ENCODE results near the gene ELK3. TPM values are rescaled to one million over a fixed set of nuclear protein-coding genes. Genes with fewer than 3 reads are reported as not detected.
A peak's percentile ranks its signal among the peaks of the same experiment; 100 is the strongest.
"Not testable (repeated sequence)": the region's sequence is repeated elsewhere in the genome, so short reads cannot be mapped to it uniquely, and the experiment has no call there.

Gene ELK3
- total RNA-seq, 1 experiment from 2014 or later: 9.4 TPM

- Histone ChIP-seq H2AFZ (ENCODE audit: low read length) (no peak overlapping the region), H4K8ac (replicated peaks; ENCODE audit: insufficient read length, low read depth, low read length) (no peak overlapping the region), H3K4me1 (ENCODE audit: insufficient read depth, low read length) (no peaks in the 10 kb centered on the region), H4K91ac (ENCODE audit: insufficient read length, low read depth, low read length) (no peak overlapping the region), H3K18ac (ENCODE audit: insufficient read length, low read depth, low read length) (no peak overlapping the region), H3K4me2 (ENCODE audit: insufficient read depth, insufficient read length, low read length) (no peak overlapping the region), H3K14ac (ENCODE audit: insufficient read depth, low read length) (no peak overlapping the region), H3K27ac (ENCODE audit: insufficient read length, low read depth, low read length) (no peak overlapping the region), H4K5ac (ENCODE audit: insufficient read length, low read depth, low read length) (no peak overlapping the region), H3K4ac (ENCODE audit: low read depth, low read length) (no peak overlapping the region), H2BK15ac (ENCODE audit: low read depth, low read length) (no peak overlapping the region), H2AK5ac (ENCODE audit: insufficient read length, low read length) (no peak overlapping the region), H2BK20ac (ENCODE audit: low read depth, low read length, poor library complexity, severe bottlenecking) (no peak overlapping the region), H3K23ac (ENCODE audit: insufficient read length, low read depth, low read length) (no peak overlapping the region), H3T11ph (ENCODE audit: low read length) (no peak overlapping the region), H3K56ac (ENCODE audit: insufficient read length, low read depth, low read length) (no peak overlapping the region), H2BK12ac (ENCODE audit: insufficient read length, low read depth, low read length) (no peak overlapping the region), H3K79me2 (ENCODE audit: insufficient read depth, low read length) (no peaks in the 10 kb centered on the region), H3K79me1 (ENCODE audit: insufficient read depth, low read depth, low read length, poor library complexity, severe bottlenecking) (no peaks in the 10 kb centered on the region), H3K23me2 (ENCODE audit: insufficient read length, low read depth, low read length, poor library complexity, severe bottlenecking) (peaks cover 2% of the 10 kb centered on the region), H3K9ac (ENCODE audit: extremely low read depth, insufficient read length, low read length) (no peak overlapping the region), H3K27me3 (ENCODE audit: insufficient read depth, low read length) (no peaks in the 10 kb centered on the region), H4K20me1 (ENCODE audit: control insufficient read depth, insufficient read depth, insufficient read length) (no peaks in the 10 kb centered on the region), H3K9me3 (ENCODE audit: control insufficient read depth, low read depth, low read length) (no peaks in the 10 kb centered on the region), H2BK120ac (ENCODE audit: low read depth, low read length, poor library complexity, severe bottlenecking) (no peak overlapping the region), H2BK5ac (ENCODE audit: insufficient read length, low read length) (no peak overlapping the region)
- no peak overlapping the region for H3K27ac Mint-ChIP-seq
- no CpG with 5 or more reads among the region's 2 CpGs for WGBS (ENCODE audit: extremely low coverage, insufficient read length, low lambda C conversion rate)
- peaks cover 4% of the 10 kb centered on the region in 3 experiments; a peak in 5 of 7 replicates for H3K36me3 Mint-ChIP-seq (ENCODE audit: insufficient read depth in 1 of 3, low read depth in 3 of 3)
- peaks cover 4 to 5% of the 10 kb centered on the region in 2 experiments; a peak in 3 of 4 replicates for H3K4me1 Mint-ChIP-seq
- peaks cover 0 to 7% of the 10 kb centered on the region in 2 experiments; a peak in 1 of 5 replicates for H3K9me3 Mint-ChIP-seq
- TF ChIP-seq CTCF (conservative IDR thresholded peaks at IDR 0.05): no peak
- no peaks in the 10 kb centered on the region for H3K27me3 Mint-ChIP-seq (ENCODE audit: low read depth)
- DNase-seq: no peak
- H3K4me3 Mint-ChIP-seq: no peak overlapping the region
Observed at GRCh38 chr12:96314723-96315122, 120.5 kb downstream of the ELK3 start.

DNA sequence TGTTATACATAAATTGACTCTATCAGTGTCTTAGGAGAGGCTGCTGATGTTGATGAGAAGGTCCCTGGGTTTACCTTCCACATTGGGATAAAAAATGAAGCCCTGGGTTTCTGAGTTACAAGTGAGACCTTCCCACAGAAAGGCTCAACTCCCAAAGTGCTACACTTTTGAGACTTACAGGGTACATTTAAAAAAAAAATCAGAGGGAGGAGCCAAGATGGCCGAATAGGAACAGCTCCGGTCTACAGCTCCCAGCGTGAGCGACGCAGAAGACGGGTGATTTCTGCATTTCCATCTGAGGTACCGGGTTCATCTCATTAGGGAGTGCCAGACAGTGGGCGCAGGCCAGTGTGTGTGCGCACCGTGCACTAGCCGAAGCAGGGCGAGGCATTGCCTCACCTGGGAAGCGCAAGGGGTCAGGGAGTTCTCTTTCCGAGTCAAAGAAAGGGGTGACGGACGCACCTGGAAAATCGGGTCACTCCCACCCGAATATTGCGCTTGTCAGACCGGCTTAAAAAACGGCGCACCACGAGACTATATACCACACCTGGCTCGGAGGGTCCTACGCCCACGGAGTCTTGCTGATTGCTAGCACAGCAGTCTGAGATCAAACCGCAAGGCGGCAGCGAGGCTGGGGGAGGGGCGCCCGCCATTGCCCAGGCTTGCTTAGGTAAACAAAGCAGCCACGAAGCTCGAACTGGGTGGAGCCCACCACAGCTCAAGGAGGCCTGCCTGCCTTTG, 121.7 kb downstream of the ELK3 start:
- not testable (repeated sequence) for H3K56ac ChIP-seq (ENCODE audit: insufficient read length, low read depth, low read length); H2AFZ ChIP-seq (ENCODE audit: low read length); H3T11ph ChIP-seq (ENCODE audit: low read length); H2BK5ac ChIP-seq (ENCODE audit: insufficient read length, low read length); H2AK5ac ChIP-seq (ENCODE audit: insufficient read length, low read length); H3K79me1 ChIP-seq (ENCODE audit: insufficient read depth, low read depth, low read length, poor library complexity, severe bottlenecking); H3K23me2 ChIP-seq (ENCODE audit: insufficient read length, low read depth, low read length, poor library complexity, severe bottlenecking); H3K27ac ChIP-seq (ENCODE audit: insufficient read length, low read depth, low read length); H3K27me3 ChIP-seq (ENCODE audit: insufficient read depth, low read length); H3K4me1 Mint-ChIP-seq; H3K23ac ChIP-seq (ENCODE audit: insufficient read length, low read depth, low read length); H2BK12ac ChIP-seq (ENCODE audit: insufficient read length, low read depth, low read length); H3K27me3 Mint-ChIP-seq (ENCODE audit: low read depth); H3K14ac ChIP-seq (ENCODE audit: insufficient read depth, low read length); H3K79me2 ChIP-seq (ENCODE audit: insufficient read depth, low read length); H4K91ac ChIP-seq (ENCODE audit: insufficient read length, low read depth, low read length); H3K9me3 Mint-ChIP-seq; H4K20me1 ChIP-seq (ENCODE audit: control insufficient read depth, insufficient read depth, insufficient read length); H2BK15ac ChIP-seq (ENCODE audit: low read depth, low read length); H2BK120ac ChIP-seq (ENCODE audit: low read depth, low read length, poor library complexity, severe bottlenecking); H3K4me1 ChIP-seq (ENCODE audit: insufficient read depth, low read length); H2BK20ac ChIP-seq (ENCODE audit: low read depth, low read length, poor library complexity, severe bottlenecking); H3K36me3 Mint-ChIP-seq (ENCODE audit: insufficient read depth in 1 of 3, low read depth in 3 of 3); H4K8ac ChIP-seq (replicated peaks; ENCODE audit: insufficient read length, low read depth, low read length); DNase-seq; H4K5ac ChIP-seq (ENCODE audit: insufficient read length, low read depth, low read length); H3K9me3 ChIP-seq (ENCODE audit: control insufficient read depth, low read depth, low read length); H3K4ac ChIP-seq (ENCODE audit: low read depth, low read length)
- Mint-ChIP-seq H3K27ac (peak overlapping the region; percentile 97 to 100 (median 99)), H3K4me3 (peak overlapping the region; percentile 87 to 90)
- peak overlapping the region; percentile 37 for H3K9ac ChIP-seq (ENCODE audit: extremely low read depth, insufficient read length, low read length)
- peak overlapping the region; percentile 42 for H3K4me2 ChIP-seq (ENCODE audit: insufficient read depth, insufficient read length, low read length)
- no CpG with 5 or more reads among the region's 33 CpGs for WGBS (ENCODE audit: extremely low coverage, insufficient read length, low lambda C conversion rate)
- peak overlapping the region; percentile 84 for H3K18ac ChIP-seq (ENCODE audit: insufficient read length, low read depth, low read length)

Measured in H9 (cell line).